RPMI7951 (cell line): Measurements from ENCODE around the gene ZNF692. TPM values are rescaled to one million over a fixed set of nuclear protein-coding genes. Genes with fewer than 3 reads are reported as not detected.
"Not testable (repeated sequence)": the region's sequence is repeated elsewhere in the genome, so short reads cannot be mapped to it uniquely, and the experiment has no call there.

ENCODE experiments used
- DNase-seq: peaks from one replicate; pipeline ENCODE4 v3.0.0-alpha.2; 2012; ENCODE audit warnings: low read depth
- total RNA-seq: library from RNA; depleted of rRNA; stranded (reverse); fragments of >200 nt; shearing (Covaris generic); gene quantifications from 2 replicates; pipeline ENCODE4 v1.2.3, GENCODE V29; 2014

ZNF692 gene
- total RNA-seq, 1 experiment from 2014 or later: 14.8 TPM

- no peak for DNase-seq
Observed at GRCh38 chr1:248849637-248850036, 9.2 kb downstream of the ZNF692 start.

- DNase-seq: no peak
Observed at GRCh38 chr1:248849152-248849551, 9.7 kb downstream of the ZNF692 start.

GRCh38 chr1:248848602-248849001 is 10.3 kb downstream of the ZNF692 start:
- no peak for DNase-seq

- DNase-seq: no peak
Observed at GRCh38 chr1:248847956-248848561, 10.8 kb downstream of the ZNF692 start.

- DNase-seq: no peak
Observed at GRCh38 chr1:248847181-248847955, 11.5 kb downstream of the ZNF692 start.

- no peak for DNase-seq
Observed at GRCh38 chr1:248844526-248844925, 14.4 kb downstream of the ZNF692 start.

GRCh38 chr1:248843687-248844086 is 15.2 kb downstream of the ZNF692 start:
- no peak for DNase-seq

GRCh38 chr1:248842781-248843331 is 16.0 kb downstream of the ZNF692 start:
- no peak for DNase-seq

GRCh38 chr1:248841702-248842395 is 17.0 kb downstream of the ZNF692 start:
- no peak for DNase-seq

GRCh38 chr1:248840946-248841345 is 17.9 kb downstream of the ZNF692 start:
- DNase-seq: no peak

GRCh38 chr1:248839168-248839555 is 19.7 kb downstream of the ZNF692 start:
- no peak for DNase-seq

- DNase-seq: peak; percentile 90
Observed at GRCh38 chr1:248838357-248839167, 20.3 kb downstream of the ZNF692 start.

GRCh38 chr1:248837781-248838356 is 21.0 kb downstream of the ZNF692 start, which contains the start of gene ZNF672:
Gene ZNF672 (plus strand): TSS chr1:248838224. CDS start chr1:248847275, 9,051 bp downstream.
- DNase-seq: peak; percentile 97

- DNase-seq: no peak
Observed at GRCh38 chr1:248837045-248837780, 21.7 kb downstream of the ZNF692 start.

GRCh38 chr1:248834343-248834940 is 24.4 kb downstream of the ZNF692 start:
- no peak for DNase-seq

GRCh38 chr1:248831842-248832241 is 27.0 kb downstream of the ZNF692 start:
- no peak for DNase-seq

- DNase-seq: not testable (repeated sequence)
Observed at GRCh38 chr1:248830718-248831017, 28.2 kb downstream of the ZNF692 start.

GRCh38 chr1:248828845-248829244 is 30.0 kb downstream of the ZNF692 start:
- DNase-seq: peak; percentile 75

- peak; percentile 93 for DNase-seq
Observed at GRCh38 chr1:248825909-248826760, 32.8 kb downstream of the ZNF692 start, which contains the start of gene SH3BP5L. Gene SH3BP5L (minus strand): TSS chr1:248825915. CDS start chr1:248824935, 980 bp downstream.
